ENCODE data around the gene ADD3.
A peak's percentile ranks its signal among the peaks of the same experiment; 100 is the strongest.

ADD3 gene

GRCh38 chr10:110007701-110008517, at the start of gene ADD3:
TSS of gene ADD3 (plus strand) at chr10:110007984. CDS start at chr10:110100654, 92,670 bp downstream.
- peak; percentile 73 to 82 (median 76) for DNase-seq (ENCODE audit: low read depth in 2 of 3, low spot score in 1 of 3)

GRCh38 chr10:109958059-109958458, 49.7 kb upstream of the ADD3 start:
- no peak for DNase-seq (ENCODE audit: low read depth in 2 of 3, low spot score in 1 of 3)

GRCh38 chr10:109959259-109960145, 48.3 kb upstream of the ADD3 start:
- no peak for DNase-seq (ENCODE audit: low read depth in 2 of 3, low spot score in 1 of 3)

GRCh38 chr10:109960682-109961081, 47.1 kb upstream of the ADD3 start:
- DNase-seq (ENCODE audit: low read depth in 2 of 3, low spot score in 1 of 3), result no peak

GRCh38 chr10:109961174-109962001, 46.4 kb upstream of the ADD3 start:
- no peak for DNase-seq (ENCODE audit: low read depth in 2 of 3, low spot score in 1 of 3)

GRCh38 chr10:109962247-109962646, 45.5 kb upstream of the ADD3 start:
- DNase-seq (ENCODE audit: low read depth in 2 of 3, low spot score in 1 of 3), result no peak

- DNase-seq (ENCODE audit: low read depth in 2 of 3, low spot score in 1 of 3), result no peak
These were observed 44.3 kb upstream of the ADD3 start for GRCh38 chr10:109963439-109963838.

- DNase-seq (ENCODE audit: low read depth in 2 of 3, low spot score in 1 of 3), result no peak
These were observed 43.5 kb upstream of the ADD3 start for GRCh38 chr10:109964318-109964717.

GRCh38 chr10:109966961-109967738, 40.6 kb upstream of the ADD3 start:
- DNase-seq (ENCODE audit: low read depth in 2 of 3, low spot score in 1 of 3), result no peak

GRCh38 chr10:109967739-109968088, 40.1 kb upstream of the ADD3 start:
- DNase-seq (ENCODE audit: low read depth in 2 of 3, low spot score in 1 of 3), result no peak

GRCh38 chr10:109968953-109969759, 38.6 kb upstream of the ADD3 start:
- no peak for DNase-seq (ENCODE audit: low read depth in 2 of 3, low spot score in 1 of 3)

GRCh38 chr10:109969760-109970346, 37.9 kb upstream of the ADD3 start:
- no peak for DNase-seq (ENCODE audit: low read depth in 2 of 3, low spot score in 1 of 3)

- DNase-seq (ENCODE audit: low read depth in 2 of 3, low spot score in 1 of 3), result no peak
These were observed 36.1 kb upstream of the ADD3 start for GRCh38 chr10:109971634-109972033.

- DNase-seq (ENCODE audit: low read depth in 2 of 3, low spot score in 1 of 3), result no peak
These were observed 35.3 kb upstream of the ADD3 start for GRCh38 chr10:109972372-109973001.

- DNase-seq (ENCODE audit: low read depth in 2 of 3, low spot score in 1 of 3), result no peak
These were observed 34.4 kb upstream of the ADD3 start for GRCh38 chr10:109973326-109973829.

- DNase-seq (ENCODE audit: low read depth in 2 of 3, low spot score in 1 of 3), result no peak
These were observed 33.1 kb upstream of the ADD3 start for GRCh38 chr10:109974504-109975191.

- DNase-seq (ENCODE audit: low read depth in 2 of 3, low spot score in 1 of 3), result no peak
These were observed 32.3 kb upstream of the ADD3 start for GRCh38 chr10:109975244-109976190.

Measured in stimulated activated CD4-positive, alpha-beta T cell treated with anti-CD3 and anti-CD28 coated beads, Interleukin-12 subunit alpha, Interleukin-12 subunit beta, amount 100 ng/mL, for 48 hours (primary cell).